Gastroesophageal sphincter (tissue), 4 donors: Measurements from ENCODE around the gene TAF1L. TPM values are rescaled to one million over a fixed set of nuclear protein-coding genes. Genes with fewer than 3 reads are reported as not detected.

Experiments
- ATAC-seq: fragments of 150-250 bp; one replicate; pipeline ENCODE4 v1.9.1; 2016; ENCODE audit warnings: mild to moderate bottlenecking, moderate library complexity
- H3K27ac ChIP-seq, 4 donors: fragments of 200-600 bp; sonication (generic) in 3 of 4; 1 replicate in 3 of 4; 2 replicates in 1 of 4; pipeline ENCODE4 v1.5.1; 2016 to 2019
- H3K27me3 ChIP-seq: fragments of 200-600 bp; sonication (generic); one replicate; pipeline ENCODE4 v1.5.1; 2019
- H3K36me3 ChIP-seq, 2 donors: fragments of 200-600 bp; sonication (generic); one replicate each; pipeline ENCODE4 v1.5.1; 2019; ENCODE audit warnings: control low read depth in 1 of 2
- H3K4me1 ChIP-seq, 3 donors: fragments of 200-600 bp; sonication (generic); 1 replicate in 2 of 3; 2 replicates in 1 of 3; pipeline ENCODE4 v1.5.1; 2016 to 2019; ENCODE audit warnings: control low read depth in 2 of 3
- H3K4me3 ChIP-seq, 2 donors: fragments of 200-600 bp; sonication (generic); one replicate each; pipeline ENCODE4 v1.5.1; 2019; ENCODE audit warnings: mild to moderate bottlenecking in 1 of 2, moderate library complexity in 1 of 2
- H3K9me3 ChIP-seq, 3 donors: fragments of 200-600 bp; sonication (generic); one replicate each; pipeline ENCODE4 v1.5.1; 2017 to 2019; ENCODE audit warnings: control low read depth in 2 of 3
- EP300 ChIP-seq: sonication (generic); formaldehyde crosslinking; IDR thresholded peaks from one replicate; pipeline ENCODE4 v1.6.1; 2017; ENCODE audit warnings: antibody characterized with exemption, mild to moderate bottlenecking
- POLR2A ChIP-seq, 2 donors: fragments of 450-650 bp; IDR thresholded peaks; one replicate each; pipeline ENCODE4 v1.6.1; 2017; ENCODE audit warnings: antibody characterized with exemption in 2 of 2, mild to moderate bottlenecking in 2 of 2, moderate library complexity in 1 of 2
- POLR2AphosphoS5 ChIP-seq: sonication (generic); formaldehyde crosslinking; IDR thresholded peaks from one replicate; pipeline ENCODE4 v1.6.1; 2017; ENCODE audit warnings: antibody characterized with exemption
- WGBS, 2 donors: methylation state at CpG; one replicate each; pipeline ENCODE4 v1.1.5; 2018; ENCODE audit warnings: low coverage in 1 of 2; 5-methylcytosine and 5-hydroxymethylcytosine counted together
- total RNA-seq, 4 donors: library from RNA; depleted of rRNA; stranded (reverse); fragments of >200 nt; gene quantifications; one replicate each; pipeline ENCODE4 v1.1.0, GENCODE V29; 2016
- TF ChIP-seq, protein P1 (sequence below), 4 experiments: fragments of 200-600 bp in 2 of 4; fragments of 450-650 bp in 2 of 4; sonication (generic) in 1 of 4; IDR thresholded peaks; one replicate each; pipeline ENCODE4 v1.5.1; 2017 to 2019; ENCODE audit warnings: antibody characterized with exemption in 4 of 4, mild to moderate bottlenecking in 2 of 4, moderate library complexity in 2 of 4

Gene TAF1L
- total RNA-seq, 4 donors from 2014 or later, result 0.05 TPM; not detected in 3

DNA sequence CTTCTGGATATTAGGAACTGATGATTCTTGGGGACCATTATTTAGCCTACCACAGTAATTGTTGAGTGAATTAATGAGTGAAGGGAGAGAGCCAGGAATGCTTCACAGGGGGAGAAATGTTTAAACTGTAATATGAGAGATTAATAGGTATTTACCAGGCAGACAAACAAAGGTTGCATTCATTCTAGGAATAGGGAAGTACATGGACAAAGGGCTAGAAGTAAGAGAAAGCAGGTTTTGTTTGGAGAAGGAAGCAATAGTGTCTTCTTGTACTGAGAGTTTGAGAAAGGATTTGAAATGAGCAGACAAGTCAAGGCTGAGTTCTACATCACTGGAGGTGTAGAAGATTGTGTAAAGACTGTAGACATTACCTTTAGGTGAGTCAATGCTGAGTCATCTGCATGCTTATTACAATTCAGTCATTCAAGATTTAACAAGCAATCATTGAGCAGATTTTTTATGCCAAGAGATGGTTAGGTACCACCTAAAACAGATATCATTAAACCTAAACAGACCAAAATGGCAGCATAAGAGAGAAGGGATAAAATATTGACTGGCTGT lies 8.0 kb downstream of the TAF1L start:
- H3K4me1 ChIP-seq, result no peaks in the 10 kb centered on the region

DNA sequence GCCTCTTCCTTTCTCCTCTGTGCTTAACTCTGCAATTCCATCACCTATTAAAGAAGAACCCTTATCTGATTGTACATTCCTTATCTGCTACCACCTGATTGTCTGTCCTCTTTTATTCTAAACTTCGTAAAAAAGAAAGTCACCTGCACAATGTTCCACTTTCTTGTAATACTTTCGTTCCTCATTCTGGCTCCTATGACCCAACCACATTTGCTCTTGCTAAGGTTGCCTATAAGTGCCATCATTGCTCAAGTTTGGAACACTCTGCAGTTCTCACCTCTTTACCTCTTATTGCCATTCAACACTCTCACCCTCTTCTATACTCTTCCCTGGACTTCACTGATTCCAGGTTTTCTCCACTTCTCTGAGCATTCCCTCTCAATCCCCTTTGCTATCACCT lies 10.1 kb downstream of the TAF1L start:
- Histone ChIP-seq H3K4me3 (no peak overlapping the region), H3K27ac (no peak overlapping the region), H3K27me3 (peaks cover 15% of the 10 kb centered on the region), H3K9me3 (no peaks in the 10 kb centered on the region), H3K36me3 (no peaks in the 10 kb centered on the region), H3K4me1 (no peaks in the 10 kb centered on the region)
- WGBS, 2 donors, result 75 to 93% methylated on average over 2 of the region's 2 CpGs
- TF ChIP-seq EP300 (no peak), POLR2AphosphoS5 (no peak), POLR2A (IDR thresholded peaks at IDR 0.05) (no peak)
- TF ChIP-seq, protein P1, sequence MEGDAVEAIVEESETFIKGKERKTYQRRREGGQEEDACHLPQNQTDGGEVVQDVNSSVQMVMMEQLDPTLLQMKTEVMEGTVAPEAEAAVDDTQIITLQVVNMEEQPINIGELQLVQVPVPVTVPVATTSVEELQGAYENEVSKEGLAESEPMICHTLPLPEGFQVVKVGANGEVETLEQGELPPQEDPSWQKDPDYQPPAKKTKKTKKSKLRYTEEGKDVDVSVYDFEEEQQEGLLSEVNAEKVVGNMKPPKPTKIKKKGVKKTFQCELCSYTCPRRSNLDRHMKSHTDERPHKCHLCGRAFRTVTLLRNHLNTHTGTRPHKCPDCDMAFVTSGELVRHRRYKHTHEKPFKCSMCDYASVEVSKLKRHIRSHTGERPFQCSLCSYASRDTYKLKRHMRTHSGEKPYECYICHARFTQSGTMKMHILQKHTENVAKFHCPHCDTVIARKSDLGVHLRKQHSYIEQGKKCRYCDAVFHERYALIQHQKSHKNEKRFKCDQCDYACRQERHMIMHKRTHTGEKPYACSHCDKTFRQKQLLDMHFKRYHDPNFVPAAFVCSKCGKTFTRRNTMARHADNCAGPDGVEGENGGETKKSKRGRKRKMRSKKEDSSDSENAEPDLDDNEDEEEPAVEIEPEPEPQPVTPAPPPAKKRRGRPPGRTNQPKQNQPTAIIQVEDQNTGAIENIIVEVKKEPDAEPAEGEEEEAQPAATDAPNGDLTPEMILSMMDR (IDR thresholded peaks at IDR 0.05), result no peak
- no peak for ATAC-seq

More for the DNA sequence above, 8.0 kb downstream of the TAF1L start:
- Histone ChIP-seq H3K9me3 (no peaks in the 10 kb centered on the region), H3K36me3 (no peaks in the 10 kb centered on the region), H3K4me3 (no peak overlapping the region), H3K27ac (no peak overlapping the region), H3K27me3 (peaks cover 12% of the 10 kb centered on the region)
- no peak for ATAC-seq
- TF ChIP-seq POLR2A (IDR thresholded peaks at IDR 0.05) (no peak), EP300 (no peak), POLR2AphosphoS5 (no peak)
- TF ChIP-seq, protein P1 (IDR thresholded peaks at IDR 0.05), result no peak

DNA sequence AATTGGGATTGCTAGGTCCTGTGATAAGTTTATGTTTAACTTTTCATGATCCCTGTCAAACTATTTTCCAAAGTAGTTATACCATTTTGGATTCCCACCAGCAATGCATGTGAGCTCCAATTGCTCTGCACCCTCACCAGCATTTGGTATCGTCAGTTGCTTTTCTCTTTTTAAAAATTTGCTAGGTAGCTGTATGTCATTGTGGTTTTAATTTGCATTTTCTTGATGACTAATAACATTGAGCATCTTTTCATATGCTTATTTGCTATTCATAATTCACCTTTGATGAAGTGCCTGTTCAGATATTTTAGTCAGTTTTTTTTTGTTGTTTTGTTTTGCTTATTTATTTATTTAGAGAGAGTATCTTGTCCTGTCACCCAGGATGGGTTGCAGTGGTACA lies 12.5 kb downstream of the TAF1L start:
- TF ChIP-seq POLR2A (IDR thresholded peaks at IDR 0.05), result no peak
- no peak for TF ChIP-seq EP300
- TF ChIP-seq, protein P1 (IDR thresholded peaks at IDR 0.05), result no peak
- no peak for TF ChIP-seq POLR2AphosphoS5
- no peaks in the 10 kb centered on the region for H3K36me3 ChIP-seq
- WGBS, 2 donors, result 79 to 86% methylated on average over 1 of the region's 1 CpG
- ATAC-seq, result no peak
- no peak overlapping the region for H3K4me3 ChIP-seq
- H3K4me1 ChIP-seq, result no peaks in the 10 kb centered on the region
- peaks cover 22% of the 10 kb centered on the region for H3K27me3 ChIP-seq
- H3K9me3 ChIP-seq, result no peaks in the 10 kb centered on the region
- no peak overlapping the region for H3K27ac ChIP-seq

DNA sequence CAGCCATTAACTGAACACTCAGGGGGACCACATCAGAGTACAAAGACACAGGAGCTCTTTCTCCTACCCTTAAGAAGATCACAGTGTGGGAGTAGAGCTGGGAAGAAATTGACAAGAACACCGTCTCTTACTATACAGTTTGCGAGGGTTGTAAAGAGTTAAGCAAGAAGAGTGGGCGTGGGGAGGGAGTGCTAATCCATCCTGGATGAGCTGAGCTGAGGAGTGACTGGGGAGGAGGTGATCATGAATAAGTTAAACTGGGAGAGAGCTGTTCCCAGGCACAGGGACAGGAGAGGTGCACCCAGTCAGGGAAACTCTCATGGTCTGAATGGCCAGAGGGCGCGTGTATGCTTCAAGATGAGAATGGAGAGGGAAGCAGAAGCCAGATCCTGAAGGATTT lies 17.2 kb downstream of the TAF1L start:
- 69 to 80% methylated on average over 1 to 5 of the region's 5 CpGs for WGBS, 2 donors
- Histone ChIP-seq H3K27ac (no peak overlapping the region), H3K36me3 (no peaks in the 10 kb centered on the region), H3K4me1 (no peaks in the 10 kb centered on the region), H3K27me3 (peaks cover 21% of the 10 kb centered on the region), H3K9me3 (no peaks in the 10 kb centered on the region), H3K4me3 (no peak overlapping the region)
- no peak for ATAC-seq
- TF ChIP-seq, protein P1 (IDR thresholded peaks at IDR 0.05), result no peak
- no peak for TF ChIP-seq POLR2A (IDR thresholded peaks at IDR 0.05)
- no peak for TF ChIP-seq POLR2AphosphoS5
- no peak for TF ChIP-seq EP300

DNA sequence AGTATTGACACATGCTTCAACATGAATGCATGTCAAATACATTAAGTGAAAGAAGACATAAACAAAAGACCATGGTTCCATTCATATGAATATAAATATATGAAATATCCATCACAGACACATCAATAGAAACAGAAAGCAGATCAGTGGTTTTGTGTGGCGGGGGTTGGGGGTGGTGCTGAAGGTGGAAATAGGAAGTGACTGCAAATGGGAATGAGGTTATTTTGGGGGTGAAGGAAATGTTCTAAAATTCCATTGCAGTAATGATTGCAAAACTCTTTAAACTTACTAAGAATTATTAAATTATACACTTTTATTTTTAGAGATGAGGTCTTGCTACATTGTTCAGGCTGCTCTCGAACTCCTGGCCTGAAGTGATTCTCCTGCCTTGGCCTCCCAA lies 28.7 kb downstream of the TAF1L start:
- TF ChIP-seq POLR2A (IDR thresholded peaks at IDR 0.05), result no peak
- no peak for TF ChIP-seq POLR2AphosphoS5
- no peak for TF ChIP-seq EP300
- TF ChIP-seq, protein P1 (IDR thresholded peaks at IDR 0.05), result no peak
- no peaks in the 10 kb centered on the region for H3K4me1 ChIP-seq
- H3K27me3 ChIP-seq, result peaks cover 4% of the 10 kb centered on the region
- 67 to 80% methylated on average over 1 to 2 of the region's 2 CpGs for WGBS, 2 donors
- H3K4me3 ChIP-seq, result no peak overlapping the region
- H3K9me3 ChIP-seq, result no peaks in the 10 kb centered on the region
- no peaks in the 10 kb centered on the region for H3K36me3 ChIP-seq
- no peak for ATAC-seq
- no peak overlapping the region for H3K27ac ChIP-seq
